ENCODE data around the gene DIAPH1.

Gene DIAPH1

GRCh38 chr5:141483902-141484301 lies 134.9 kb downstream of the DIAPH1 start:
- DNase-seq (ENCODE audit: low read depth), result no peak

- DNase-seq (ENCODE audit: low read depth), result no peak
Measured at GRCh38 chr5:141479776-141480175, 139.0 kb downstream of the DIAPH1 start.

- no peak for DNase-seq (ENCODE audit: low read depth)
Measured at GRCh38 chr5:141478321-141478945, 140.4 kb downstream of the DIAPH1 start.

GRCh38 chr5:141477815-141478214 lies 141.0 kb downstream of the DIAPH1 start:
- DNase-seq (ENCODE audit: low read depth), result no peak

- DNase-seq (ENCODE audit: low read depth), result no peak
Measured at GRCh38 chr5:141477044-141477575, 141.7 kb downstream of the DIAPH1 start.

- no peak for DNase-seq (ENCODE audit: low read depth)
Measured at GRCh38 chr5:141476132-141476911, 142.5 kb downstream of the DIAPH1 start.

- no peak for DNase-seq (ENCODE audit: low read depth)
Measured at GRCh38 chr5:141475625-141476131, 143.1 kb downstream of the DIAPH1 start, which contains the start of gene PCDHGC3. Gene PCDHGC3, plus strand, starts transcription at chr5:141475966. Its CDS starts 151 bp downstream, at chr5:141476117.

- no peak for DNase-seq (ENCODE audit: low read depth)
Measured at GRCh38 chr5:141465351-141465750, 153.4 kb downstream of the DIAPH1 start.

Data from stimulated activated CD8-positive, alpha-beta memory T cell treated with anti-CD3 and anti-CD28 coated beads, Interleukin-4, amount 100 ng/mL, for 24 hours (primary cell).